ENCODE measurements around the gene NFIB. TPM values are rescaled to one million over a fixed set of nuclear protein-coding genes. Genes with fewer than 3 reads are reported as not detected.

Gene NFIB
- total and polyA plus RNA-seq, 2 donors from 2014 or later: 15.6 to 112 TPM

DNA sequence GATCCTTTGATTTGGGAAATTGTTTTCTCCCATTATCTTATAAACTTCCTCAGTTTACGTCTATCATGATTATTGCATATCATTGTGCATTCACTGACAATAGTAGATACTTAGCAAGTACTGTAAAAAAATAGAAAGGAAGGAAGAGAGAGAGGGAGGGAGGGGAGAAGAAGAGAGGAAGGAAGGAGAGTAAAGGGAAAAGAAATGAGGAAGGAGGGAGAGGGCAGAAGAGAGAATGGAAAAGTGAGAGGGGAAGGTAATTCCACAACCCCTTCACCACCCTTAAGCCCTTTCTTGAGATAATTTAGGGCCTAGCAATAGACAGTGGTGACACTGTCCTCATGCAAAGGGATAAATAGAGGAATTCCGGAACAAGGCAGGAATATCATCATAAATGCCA lies 64.4 kb downstream of the NFIB start:
- Histone ChIP-seq H3K9me3 (ENCODE audit: control insufficient read depth in 2 of 3, insufficient read depth in 1 of 3, low read length in 3 of 3) (no peaks in the 10 kb centered on the region), H3K36me3 (ENCODE audit: control insufficient read depth in 2 of 3, insufficient read depth in 3 of 3, low read length in 3 of 3) (no peaks in the 10 kb centered on the region), H3K27me3 (ENCODE audit: control insufficient read depth, insufficient read depth, low read length) (no peaks in the 10 kb centered on the region), H3K9ac (ENCODE audit: low read length in 3 of 3) (no peak overlapping the region), H3K4me3 (ENCODE audit: low read length in 3 of 3) (no peak overlapping the region), H3K27ac (ENCODE audit: low read depth in 2 of 2, low read length in 2 of 2) (no peak overlapping the region), H3K4me1 (ENCODE audit: control insufficient read depth in 2 of 3, insufficient read depth in 2 of 3, low read depth in 1 of 3, low read length in 3 of 3) (peaks cover 0 to 23% (median 7%) of the 10 kb centered on the region in 3 donors)
- FAIRE-seq: no peak
- intact Hi-C loops (cut with DNase I): no loop called here
- no peak for DNase-seq
- TF ChIP-seq, protein P1, sequence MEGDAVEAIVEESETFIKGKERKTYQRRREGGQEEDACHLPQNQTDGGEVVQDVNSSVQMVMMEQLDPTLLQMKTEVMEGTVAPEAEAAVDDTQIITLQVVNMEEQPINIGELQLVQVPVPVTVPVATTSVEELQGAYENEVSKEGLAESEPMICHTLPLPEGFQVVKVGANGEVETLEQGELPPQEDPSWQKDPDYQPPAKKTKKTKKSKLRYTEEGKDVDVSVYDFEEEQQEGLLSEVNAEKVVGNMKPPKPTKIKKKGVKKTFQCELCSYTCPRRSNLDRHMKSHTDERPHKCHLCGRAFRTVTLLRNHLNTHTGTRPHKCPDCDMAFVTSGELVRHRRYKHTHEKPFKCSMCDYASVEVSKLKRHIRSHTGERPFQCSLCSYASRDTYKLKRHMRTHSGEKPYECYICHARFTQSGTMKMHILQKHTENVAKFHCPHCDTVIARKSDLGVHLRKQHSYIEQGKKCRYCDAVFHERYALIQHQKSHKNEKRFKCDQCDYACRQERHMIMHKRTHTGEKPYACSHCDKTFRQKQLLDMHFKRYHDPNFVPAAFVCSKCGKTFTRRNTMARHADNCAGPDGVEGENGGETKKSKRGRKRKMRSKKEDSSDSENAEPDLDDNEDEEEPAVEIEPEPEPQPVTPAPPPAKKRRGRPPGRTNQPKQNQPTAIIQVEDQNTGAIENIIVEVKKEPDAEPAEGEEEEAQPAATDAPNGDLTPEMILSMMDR (IDR thresholded peaks at IDR 0.05; ENCODE audit: borderline replicate concordance, extremely low read depth, insufficient read depth): no peak

DNA sequence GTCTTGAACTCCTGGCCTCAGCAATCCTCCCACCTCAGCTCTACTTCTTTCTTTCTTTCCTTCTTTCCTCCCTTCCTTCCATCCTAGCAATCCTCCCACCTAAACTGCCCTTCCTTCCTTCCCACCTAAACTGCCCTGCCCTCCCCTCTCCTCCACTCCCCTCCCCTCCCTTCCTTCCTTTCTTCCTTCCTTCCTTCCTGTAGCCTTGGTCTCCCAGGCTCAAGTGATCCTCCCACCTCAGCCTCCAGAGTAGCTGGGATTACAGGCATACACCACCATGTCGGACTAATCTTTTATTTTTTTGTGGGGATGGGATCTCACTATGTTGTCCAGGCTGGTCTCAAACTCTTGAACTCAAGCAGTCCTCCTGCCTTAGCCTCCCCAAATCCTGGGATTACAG lies 65.8 kb downstream of the NFIB start:
- H3K4me1 ChIP-seq (ENCODE audit: control insufficient read depth in 2 of 3, insufficient read depth in 2 of 3, low read depth in 1 of 3, low read length in 3 of 3): peaks cover 0 to 23% (median 9%) of the 10 kb centered on the region in 3 donors

DNA sequence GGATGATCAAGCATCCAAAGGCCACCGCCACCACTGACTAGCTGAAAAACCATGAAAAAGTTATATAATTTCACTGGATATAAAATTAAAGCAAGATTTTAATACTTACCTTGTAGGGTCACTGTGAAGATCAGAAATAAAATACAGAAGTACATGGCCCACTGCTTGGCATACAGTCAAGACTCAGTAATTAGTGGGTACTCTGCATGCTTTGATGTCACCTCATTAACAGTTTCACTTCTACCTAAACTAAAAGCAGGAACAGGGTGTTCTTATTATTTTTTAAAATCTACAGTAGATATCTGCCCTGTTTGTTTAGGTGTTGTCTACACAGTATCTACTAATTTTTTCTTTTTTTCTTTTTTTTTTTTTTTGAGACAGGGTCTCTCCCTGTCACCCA lies 66.4 kb downstream of the NFIB start:
- Histone ChIP-seq H3K4me1 (ENCODE audit: control insufficient read depth in 2 of 3, insufficient read depth in 2 of 3, low read depth in 1 of 3, low read length in 3 of 3) (peaks cover 0 to 23% (median 9%) of the 10 kb centered on the region in 3 donors), H3K27ac (ENCODE audit: low read depth in 2 of 2, low read length in 2 of 2) (no peak overlapping the region), H3K9ac (ENCODE audit: low read length in 3 of 3) (no peak overlapping the region), H3K36me3 (ENCODE audit: control insufficient read depth in 2 of 3, insufficient read depth in 3 of 3, low read length in 3 of 3) (no peaks in the 10 kb centered on the region), H3K4me3 (ENCODE audit: low read length in 3 of 3) (no peak overlapping the region), H3K27me3 (ENCODE audit: control insufficient read depth, insufficient read depth, low read length) (no peaks in the 10 kb centered on the region), H3K9me3 (ENCODE audit: control insufficient read depth in 2 of 3, insufficient read depth in 1 of 3, low read length in 3 of 3) (no peaks in the 10 kb centered on the region)
- FAIRE-seq (no peak), DNase-seq (no peak)
- intact Hi-C loops (cut with DNase I): no loop called here
- TF ChIP-seq, protein P1 (IDR thresholded peaks at IDR 0.05; ENCODE audit: borderline replicate concordance, extremely low read depth, insufficient read depth): no peak

More for the DNA sequence above, 65.8 kb downstream of the NFIB start:
- Histone ChIP-seq H3K4me3 (ENCODE audit: low read length in 3 of 3) (no peak overlapping the region), H3K9me3 (ENCODE audit: control insufficient read depth in 2 of 3, insufficient read depth in 1 of 3, low read length in 3 of 3) (no peaks in the 10 kb centered on the region), H3K9ac (ENCODE audit: low read length in 3 of 3) (no peak overlapping the region), H3K27me3 (ENCODE audit: control insufficient read depth, insufficient read depth, low read length) (no peaks in the 10 kb centered on the region), H3K36me3 (ENCODE audit: control insufficient read depth in 2 of 3, insufficient read depth in 3 of 3, low read length in 3 of 3) (no peaks in the 10 kb centered on the region), H3K27ac (ENCODE audit: low read depth in 2 of 2, low read length in 2 of 2) (no peak overlapping the region)
- DNase-seq: no peak
- TF ChIP-seq, protein P1 (IDR thresholded peaks at IDR 0.05; ENCODE audit: borderline replicate concordance, extremely low read depth, insufficient read depth): no peak
- FAIRE-seq: no peak
- intact Hi-C loops (cut with DNase I): no loop called here

DNA sequence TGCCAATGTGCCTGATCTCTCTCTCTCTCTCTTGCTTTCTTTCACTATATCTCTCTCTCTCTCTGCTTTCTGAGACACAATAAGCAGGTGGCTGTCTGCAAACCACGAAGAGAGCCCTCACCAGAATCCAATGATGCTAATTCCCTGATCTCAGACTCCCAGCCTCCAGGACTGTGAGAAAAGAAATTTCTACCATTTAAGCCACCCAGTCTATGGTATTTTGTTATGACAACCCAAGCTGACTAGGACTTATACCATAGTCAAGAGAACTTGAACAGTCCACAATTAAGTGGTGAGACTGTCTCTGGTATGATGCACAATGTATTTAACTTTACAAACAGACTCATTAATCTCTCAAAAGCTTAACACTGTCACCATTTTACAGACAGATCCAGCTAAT lies 67.0 kb downstream of the NFIB start:
- FAIRE-seq (no peak), DNase-seq (no peak)
- Histone ChIP-seq H3K27me3 (ENCODE audit: control insufficient read depth, insufficient read depth, low read length) (no peaks in the 10 kb centered on the region), H3K36me3 (ENCODE audit: control insufficient read depth in 2 of 3, insufficient read depth in 3 of 3, low read length in 3 of 3) (no peaks in the 10 kb centered on the region), H3K4me3 (ENCODE audit: low read length in 3 of 3) (no peak overlapping the region), H3K27ac (ENCODE audit: low read depth in 2 of 2, low read length in 2 of 2) (no peak overlapping the region), H3K9ac (ENCODE audit: low read length in 3 of 3) (no peak overlapping the region), H3K4me1 (ENCODE audit: control insufficient read depth in 2 of 3, insufficient read depth in 2 of 3, low read depth in 1 of 3, low read length in 3 of 3) (peaks cover 0 to 23% (median 9%) of the 10 kb centered on the region in 3 donors), H3K9me3 (ENCODE audit: control insufficient read depth in 2 of 3, insufficient read depth in 1 of 3, low read length in 3 of 3) (no peaks in the 10 kb centered on the region)
- TF ChIP-seq, protein P1 (IDR thresholded peaks at IDR 0.05; ENCODE audit: borderline replicate concordance, extremely low read depth, insufficient read depth): no peak
- intact Hi-C loops (cut with DNase I): no loop called here

Measured in kidney (tissue), 14 donors.